NCI-H460 (cell line): ENCODE results near the gene KRT80. TPM values are rescaled to one million over a fixed set of nuclear protein-coding genes. Genes with fewer than 3 reads are reported as not detected.
A peak's percentile ranks its signal among the peaks of the same experiment; 100 is the strongest.
"Not testable (repeated sequence)": the region's sequence is repeated elsewhere in the genome, so short reads cannot be mapped to it uniquely, and the experiment has no call there.

Experiments
- DNase-seq: peaks from one replicate; pipeline ENCODE4 v3.0.0-alpha.2; 2016; ENCODE audit warnings: low read depth; ENCODE audit errors: extremely low read depth
- polyA plus RNA-seq: library from polyadenylated mRNA; depleted of rRNA; stranded (reverse); fragments of >200 nt; gene quantifications from 2 replicates; pipeline ENCODE4 v1.2.3, GENCODE V29; 2014; cell fraction: nucleus; rRNA removed
- total RNA-seq: library from RNA; depleted of rRNA; stranded (reverse); fragments of >200 nt; shearing (Covaris generic); gene quantifications from 2 replicates; pipeline ENCODE4 v1.2.3, GENCODE V29; 2014; rRNA removed

KRT80 gene
- total RNA-seq, result 36.0 and 41.3 TPM in 2 replicates
- 10.6 and 17.5 TPM in 2 replicates for polyA plus RNA-seq

GRCh38 chr12:52191841-52192791 is at the start of gene KRT80:
KRT80 (minus strand) TSS chr12:52192014; CDS start chr12:52191902, 112 bp downstream.
- peak; percentile 98 for DNase-seq

- no peak for DNase-seq
Measured at GRCh38 chr12:52241205-52241842, 49.5 kb upstream of the KRT80 start.

- not testable (repeated sequence) for DNase-seq
Measured at GRCh38 chr12:52240247-52240646, 48.4 kb upstream of the KRT80 start.

GRCh38 chr12:52239767-52240166 is 48.0 kb upstream of the KRT80 start:
- no peak for DNase-seq

- no peak for DNase-seq
Measured at GRCh38 chr12:52238916-52239646, 47.3 kb upstream of the KRT80 start.

GRCh38 chr12:52238207-52238840 is 46.5 kb upstream of the KRT80 start:
- DNase-seq, result no peak

GRCh38 chr12:52236386-52237050 is 44.7 kb upstream of the KRT80 start:
- DNase-seq, result no peak

GRCh38 chr12:52235822-52236361 is 44.1 kb upstream of the KRT80 start:
- no peak for DNase-seq

GRCh38 chr12:52235001-52235764 is 43.4 kb upstream of the KRT80 start:
- no peak for DNase-seq

- DNase-seq, result no peak
Measured at GRCh38 chr12:52234223-52234810, 42.5 kb upstream of the KRT80 start.

GRCh38 chr12:52233462-52234207 is 41.8 kb upstream of the KRT80 start:
- DNase-seq, result no peak

GRCh38 chr12:52232674-52233461 is 41.1 kb upstream of the KRT80 start, which contains the start of gene KRT7:
KRT7 (plus strand) TSS chr12:52233243; CDS start chr12:52233297, 54 bp downstream.
- no peak for DNase-seq

- no peak for DNase-seq
Measured at GRCh38 chr12:52232203-52232673, 40.4 kb upstream of the KRT80 start.

- no peak for DNase-seq
Measured at GRCh38 chr12:52231305-52232202, 39.7 kb upstream of the KRT80 start.

GRCh38 chr12:52230364-52231281 is 38.8 kb upstream of the KRT80 start:
- DNase-seq, result no peak
